RKO (cell line): ENCODE results near the gene TMEM208.

Source experiments
- DNase-seq: peaks from one replicate; pipeline ENCODE4 v3.0.0-alpha.2; 2016; ENCODE audit warnings: low spot score

The TMEM208 gene

GRCh38 chr16:67226804-67227566 is at the start of gene TMEM208:
Gene TMEM208, plus strand, starts transcription at chr16:67227130. Its CDS starts 89 bp downstream, at chr16:67227219.
- peak; percentile 97 for DNase-seq

- peak; percentile 80 for DNase-seq
Measured at GRCh38 chr16:67177743-67178699, 48.9 kb upstream of the TMEM208 start.

- DNase-seq, result no peak
Measured at GRCh38 chr16:67179421-67180080, 47.4 kb upstream of the TMEM208 start.

GRCh38 chr16:67180166-67180565 is 46.8 kb upstream of the TMEM208 start:
- DNase-seq, result no peak

GRCh38 chr16:67181346-67181745 is 45.6 kb upstream of the TMEM208 start:
- DNase-seq, result peak; percentile 34

- DNase-seq, result no peak
Measured at GRCh38 chr16:67182288-67182687, 44.6 kb upstream of the TMEM208 start.

- no peak for DNase-seq
Measured at GRCh38 chr16:67183284-67183626, 43.7 kb upstream of the TMEM208 start.

- peak; percentile 99 for DNase-seq
Measured at GRCh38 chr16:67183627-67184452, 43.1 kb upstream of the TMEM208 start, which contains the start of gene MATCAP1. Gene MATCAP1, minus strand, starts transcription at chr16:67183963. Its CDS starts 3,353 bp downstream, at chr16:67180610.

- no peak for DNase-seq
Measured at GRCh38 chr16:67184453-67184994, 42.4 kb upstream of the TMEM208 start.

GRCh38 chr16:67184995-67185650 is 41.8 kb upstream of the TMEM208 start:
- peak; percentile 91 for DNase-seq

- no peak for DNase-seq
Measured at GRCh38 chr16:67185651-67186134, 41.2 kb upstream of the TMEM208 start.

- DNase-seq, result no peak
Measured at GRCh38 chr16:67186550-67186950, 40.4 kb upstream of the TMEM208 start.

- DNase-seq, result no peak
Measured at GRCh38 chr16:67187175-67187890, 39.6 kb upstream of the TMEM208 start.

GRCh38 chr16:67188323-67188722 is 38.6 kb upstream of the TMEM208 start:
- no peak for DNase-seq

GRCh38 chr16:67188798-67189197 is 38.1 kb upstream of the TMEM208 start:
- no peak for DNase-seq

GRCh38 chr16:67190041-67190440 is 36.9 kb upstream of the TMEM208 start, which contains the start of gene EXOC3L1:
Gene EXOC3L1, minus strand, starts transcription at chr16:67190136. Its CDS starts 460 bp downstream, at chr16:67189676.
- no peak for DNase-seq

- DNase-seq, result no peak
Measured at GRCh38 chr16:67190448-67191399, 36.2 kb upstream of the TMEM208 start.

GRCh38 chr16:67191411-67191994 is 35.4 kb upstream of the TMEM208 start:
- no peak for DNase-seq
